ENCODE measurements around the gene RIPPLY3.
"Not testable (repeated sequence)": the region's sequence is repeated elsewhere in the genome, so short reads cannot be mapped to it uniquely, and the experiment has no call there.

RIPPLY3 gene

GRCh38 chr21:36981977-36982700, 24.4 kb upstream of the RIPPLY3 start:
- no peak for DNase-seq

GRCh38 chr21:36985751-36986594, 20.5 kb upstream of the RIPPLY3 start:
- DNase-seq, result no peak

DNA sequence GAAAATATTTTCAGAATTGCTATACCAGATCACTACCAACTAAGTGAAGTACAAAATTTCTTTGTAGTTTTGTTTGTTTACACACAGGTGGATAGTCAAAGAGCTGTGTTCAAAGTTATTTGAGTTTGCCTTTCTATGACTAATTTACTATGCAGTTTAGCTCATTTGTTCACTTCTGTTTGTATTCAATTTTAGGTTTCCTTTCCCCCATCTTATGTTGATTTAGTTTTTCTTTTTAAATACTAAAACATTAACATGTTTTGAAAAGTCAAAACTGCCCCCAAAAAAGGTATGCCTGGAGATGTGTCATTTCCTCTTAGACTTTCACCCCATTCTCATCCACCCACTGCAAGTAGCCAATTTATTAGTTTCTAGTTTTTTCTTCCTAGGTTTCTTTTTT, 18.7 kb upstream of the RIPPLY3 start:
- no peak for DNase-seq

GRCh38 chr21:36988536-36988935, 18.0 kb upstream of the RIPPLY3 start:
- no peak for DNase-seq

- DNase-seq, result not testable (repeated sequence)
Observed at GRCh38 chr21:36989199-36989698, 17.3 kb upstream of the RIPPLY3 start.

DNA sequence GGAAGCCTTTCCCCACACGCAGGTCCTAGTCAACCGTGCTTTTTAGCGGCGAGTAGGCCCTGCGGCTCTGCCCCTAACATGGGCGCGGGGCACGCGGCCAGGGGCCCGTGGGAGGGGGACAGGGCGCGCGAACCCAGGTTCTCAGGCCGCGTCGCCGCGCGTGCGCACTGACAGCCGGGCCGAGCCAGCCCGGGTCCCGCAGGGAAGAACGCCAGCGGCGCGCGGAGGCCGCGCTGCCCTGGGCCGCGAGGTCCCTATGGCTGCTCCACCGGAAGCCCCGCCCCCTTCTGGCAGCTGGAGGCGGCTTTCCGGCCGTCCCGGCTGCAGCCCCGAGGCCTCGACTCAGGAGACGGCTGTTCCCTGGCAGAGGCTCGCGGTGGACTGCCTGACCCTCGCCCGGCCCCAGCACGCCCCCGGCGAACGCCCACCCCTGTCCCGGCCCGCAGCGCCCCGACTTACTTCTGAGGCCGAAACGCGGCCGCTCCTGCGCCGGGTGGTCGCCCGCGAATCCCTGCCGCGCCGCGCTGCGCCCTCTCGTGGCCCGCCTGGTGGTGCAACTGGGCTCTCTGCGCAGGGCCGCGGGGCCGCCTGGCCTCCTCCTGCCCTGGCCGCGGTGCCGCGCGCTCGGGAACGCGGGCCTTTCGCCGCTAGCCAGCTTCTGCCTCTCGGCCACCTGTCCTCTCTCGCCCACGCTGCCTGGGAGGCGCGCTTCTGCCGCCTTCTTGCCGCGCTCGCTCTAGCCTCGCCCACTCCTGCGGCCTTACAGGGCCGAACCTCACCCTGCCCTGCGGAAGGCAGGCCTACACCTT, 16.6 kb upstream of the RIPPLY3 start:
- DNase-seq, result peak; percentile 89

- peak; percentile 11 for DNase-seq
Observed at GRCh38 chr21:36990508-36991205, 15.8 kb upstream of the RIPPLY3 start.

- no peak for DNase-seq
Observed at GRCh38 chr21:36992671-36993070, 13.8 kb upstream of the RIPPLY3 start.

DNA sequence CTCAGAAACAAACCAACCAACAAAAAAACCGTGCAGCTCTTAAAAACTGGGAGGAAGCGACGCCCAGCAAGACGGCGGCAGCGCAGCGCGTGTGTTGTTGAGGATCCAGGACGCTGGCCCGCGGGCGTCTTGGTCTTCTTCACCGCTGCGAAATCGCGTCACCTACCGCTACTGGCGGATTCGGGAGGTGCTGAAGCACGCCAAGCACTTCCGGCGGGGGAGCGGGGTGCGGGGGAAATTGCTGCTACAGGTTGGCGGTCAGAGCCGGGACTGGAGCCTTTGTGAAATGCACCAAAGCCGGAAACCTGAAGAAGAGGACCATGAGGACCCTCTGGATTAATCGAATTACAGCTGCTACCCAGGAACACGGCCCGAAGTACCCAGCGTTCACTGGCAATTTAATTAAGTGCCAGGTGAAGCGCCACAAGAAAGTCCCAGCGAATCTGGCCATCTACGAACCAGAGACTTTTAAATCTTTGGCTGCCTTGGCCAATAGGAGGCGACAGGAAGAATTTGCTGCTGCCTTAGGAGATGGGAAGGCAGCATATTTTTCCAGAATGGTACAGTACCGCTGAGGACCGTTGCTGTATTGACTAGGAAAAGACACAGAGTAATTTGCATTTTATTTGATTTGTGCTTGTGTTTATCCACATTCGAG, 11.9 kb upstream of the RIPPLY3 start:
- DNase-seq, result no peak

GRCh38 chr21:36995285-36995684, 11.2 kb upstream of the RIPPLY3 start:
- not testable (repeated sequence) for DNase-seq

- no peak for DNase-seq
Observed at GRCh38 chr21:36999131-36999898, 7.2 kb upstream of the RIPPLY3 start.

DNA sequence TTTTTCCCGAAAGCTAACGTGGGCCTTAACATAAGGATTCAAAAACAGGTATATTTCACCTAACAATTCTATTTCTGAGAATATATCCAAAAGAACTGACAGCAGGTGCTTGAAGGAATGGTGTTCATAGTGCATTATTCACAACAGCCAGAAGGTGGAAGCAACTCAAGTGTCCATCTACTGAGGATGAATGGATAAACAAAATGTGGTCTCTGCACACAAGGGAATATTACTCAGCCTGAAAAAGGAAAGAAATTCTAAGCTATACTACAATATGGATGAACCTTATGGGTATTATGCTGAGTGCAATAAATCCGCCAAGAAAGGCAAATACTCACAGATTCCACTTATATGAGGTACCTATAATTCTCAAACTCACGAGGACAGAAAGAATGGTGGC, 6.1 kb upstream of the RIPPLY3 start:
- peak; percentile 2 for DNase-seq

DNA sequence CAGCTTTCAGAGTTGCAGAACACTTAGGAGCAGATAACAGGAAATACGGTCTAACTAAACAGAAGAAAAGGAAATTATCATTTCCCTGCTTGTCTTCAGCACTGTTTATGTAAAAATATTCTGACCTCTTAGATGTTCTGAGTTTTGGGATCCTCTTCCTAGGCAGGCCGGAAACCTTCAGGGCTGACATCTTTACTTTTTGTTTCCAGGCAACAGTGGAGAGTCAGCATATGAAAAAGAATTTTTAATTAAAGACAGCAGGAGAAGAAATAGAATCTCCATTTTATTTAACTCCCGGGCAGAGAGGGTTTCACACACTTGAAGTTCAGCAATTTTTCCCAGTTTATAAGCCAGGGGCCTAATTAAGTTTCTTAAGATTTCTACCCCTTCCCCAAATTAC, 5.1 kb upstream of the RIPPLY3 start:
- DNase-seq, result no peak

GRCh38 chr21:37002851-37003250, 3.7 kb upstream of the RIPPLY3 start:
- DNase-seq, result not testable (repeated sequence)

DNA sequence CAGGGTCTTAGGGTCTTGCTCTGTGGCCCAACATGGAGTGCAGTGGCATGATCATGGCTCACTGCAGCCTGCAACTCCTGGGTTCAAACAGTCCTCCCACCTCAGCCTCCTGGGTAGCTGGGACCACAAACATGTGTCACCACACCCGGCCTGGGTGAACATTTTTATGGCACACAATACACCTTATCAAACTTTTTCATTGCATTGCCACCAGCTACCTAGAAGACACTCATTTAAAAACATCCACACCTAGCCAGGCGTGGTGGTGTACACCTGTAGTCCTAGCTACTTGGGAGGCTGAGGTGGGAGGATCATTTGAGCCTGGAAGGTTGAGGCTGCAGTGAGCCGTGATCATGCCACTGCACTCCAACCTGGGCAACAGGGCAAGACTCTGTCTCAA, 2.6 kb upstream of the RIPPLY3 start:
- not testable (repeated sequence) for DNase-seq

- DNase-seq, result no peak
Observed at GRCh38 chr21:37005548-37006485, 685 bp upstream of the RIPPLY3 start.

GRCh38 chr21:37008724-37009123, 2.2 kb downstream of the RIPPLY3 start:
- no peak for DNase-seq

- DNase-seq, result peak; percentile 85
Observed at GRCh38 chr21:37009740-37010341, 3.3 kb downstream of the RIPPLY3 start.

- no peak for DNase-seq
Observed at GRCh38 chr21:37017951-37018679, 11.6 kb downstream of the RIPPLY3 start.

All from NCI-H2171 treated with DMSO at 0.1 percent for 48 hours (cell line).